NCI-H1105 treated with DMSO at 0.1 percent for 48 hours (cell line): ENCODE data around the gene PHACTR2.
"Not testable (repeated sequence)": the region's sequence is repeated elsewhere in the genome, so short reads cannot be mapped to it uniquely, and the experiment has no call there.

Experiments used
- DNase-seq: peaks from one replicate; lab custom pipeline; 2025; lab: John Stamatoyannopoulos, UW

The PHACTR2 gene

DNA sequence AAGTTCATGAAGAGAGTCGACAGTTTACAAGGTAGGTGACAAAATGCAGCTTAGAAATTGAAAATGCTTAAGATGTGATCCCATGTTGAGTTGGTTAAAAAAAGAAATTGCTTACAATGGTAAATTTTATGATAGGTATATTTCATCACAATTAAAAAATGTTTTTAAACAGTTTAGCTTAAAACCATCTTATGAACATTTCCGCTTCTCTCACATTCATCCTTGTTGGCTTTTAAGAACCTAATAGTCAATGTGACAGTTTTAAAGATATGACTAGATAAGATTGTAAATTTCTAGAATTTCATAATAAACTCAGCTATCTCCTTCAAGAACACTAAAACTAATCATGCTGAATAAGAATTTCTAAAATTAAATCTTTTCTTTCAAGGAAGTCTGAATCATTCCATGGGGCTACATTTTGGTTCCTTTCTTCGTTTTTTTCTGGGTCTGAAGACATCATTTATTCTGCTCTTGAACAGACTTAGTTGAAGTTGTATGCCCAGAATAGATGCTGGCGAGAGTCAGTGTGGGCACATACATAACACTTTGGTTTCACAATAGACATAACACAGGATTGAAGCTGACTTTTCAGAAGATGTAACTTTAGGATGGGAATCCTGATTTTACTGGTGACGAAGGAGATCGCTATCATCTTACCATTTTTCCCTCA is 129.5 kb downstream of the PHACTR2 start:
- no peak for DNase-seq

DNA sequence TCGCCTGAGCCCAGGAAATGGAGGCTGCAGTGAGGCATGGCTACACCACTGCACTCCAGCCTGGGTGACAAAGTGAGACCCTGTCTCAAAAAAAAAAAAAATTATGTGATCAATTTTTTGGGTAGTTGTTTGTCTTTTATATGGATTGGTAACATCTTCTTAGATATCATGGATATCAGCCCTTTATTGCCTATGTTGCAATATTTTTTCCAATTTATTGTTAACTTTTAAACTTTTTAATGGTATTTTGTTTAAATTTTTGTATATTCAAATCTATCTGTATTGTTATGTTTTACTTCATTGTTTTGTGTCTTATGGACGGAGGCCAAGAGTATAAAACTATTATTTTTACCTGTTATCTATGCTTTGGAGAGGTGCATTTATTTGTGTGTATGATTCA is 133.0 kb downstream of the PHACTR2 start:
- DNase-seq: no peak

DNA sequence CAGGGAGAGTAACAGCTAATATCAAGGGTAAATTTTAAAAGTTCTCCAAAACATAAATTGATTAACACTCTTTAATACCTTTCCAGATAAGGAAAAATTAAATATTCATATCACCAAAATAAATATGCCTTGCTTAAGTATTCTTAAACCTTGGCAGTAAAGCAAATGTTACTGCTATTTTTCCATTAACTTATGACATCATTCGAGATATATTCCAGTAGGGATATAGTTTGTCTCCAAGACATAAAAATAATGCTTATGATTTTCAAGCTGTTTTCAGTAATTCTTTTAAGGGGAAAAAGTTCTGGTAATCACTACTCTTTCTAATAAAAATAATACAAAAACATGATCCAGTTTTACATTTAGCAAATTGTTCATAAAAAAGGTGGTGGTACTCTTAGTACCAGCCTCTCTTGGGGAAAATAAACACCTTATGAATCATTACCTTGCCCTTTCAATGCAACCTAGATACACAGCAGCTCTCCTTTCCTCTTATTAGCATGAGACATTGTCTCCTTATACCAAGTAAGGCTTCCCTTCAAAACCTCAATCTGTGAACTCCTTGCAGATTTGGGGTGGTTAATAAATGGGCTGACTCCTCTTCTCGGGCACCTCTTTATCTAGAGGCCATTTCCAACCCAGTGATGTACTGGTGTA is 133.9 kb downstream of the PHACTR2 start:
- no peak for DNase-seq

GRCh38 chr6:143817621-143818020 is 139.9 kb downstream of the PHACTR2 start:
- DNase-seq: no peak

DNA sequence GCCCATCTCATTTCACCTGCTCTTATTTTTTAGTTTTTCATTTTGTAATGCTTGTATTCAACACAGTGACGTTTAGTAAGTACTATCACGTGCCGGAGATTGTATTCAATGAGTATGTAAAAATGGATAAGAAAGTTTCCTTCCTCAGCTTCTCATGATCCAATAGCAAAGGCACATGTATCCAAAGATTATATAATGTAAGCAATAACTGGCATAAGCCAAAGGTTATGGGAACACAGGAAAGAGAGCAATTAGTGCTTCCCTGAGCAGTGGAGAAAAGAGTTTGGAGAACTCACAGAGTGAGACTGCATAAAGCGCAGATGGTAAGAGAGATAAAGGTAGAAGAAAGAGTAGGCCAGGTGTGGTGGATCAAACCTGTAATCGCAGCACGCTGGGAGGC is 143.6 kb downstream of the PHACTR2 start:
- no peak for DNase-seq

DNA sequence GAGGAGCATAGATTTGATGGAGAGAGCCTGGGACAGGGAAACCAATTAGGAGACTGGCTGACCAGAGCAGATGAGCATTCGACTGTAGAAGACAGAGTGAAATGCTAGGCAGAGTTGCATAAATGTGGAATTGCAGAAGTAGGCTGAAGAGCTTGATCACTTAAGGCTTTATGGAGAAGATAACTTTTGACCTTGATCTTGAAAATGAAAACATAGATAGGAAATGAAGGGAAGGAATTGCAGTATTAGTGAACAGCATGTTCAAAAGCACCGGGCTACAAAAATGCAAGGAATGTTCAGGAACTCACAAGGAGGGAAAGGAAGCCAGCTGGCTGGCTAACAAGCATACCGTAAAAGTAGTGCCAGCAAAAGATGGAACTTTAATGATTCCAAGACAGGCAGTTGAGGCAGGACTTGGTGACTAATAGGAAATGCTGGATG is 144.8 kb downstream of the PHACTR2 start:
- no peak for DNase-seq

DNA sequence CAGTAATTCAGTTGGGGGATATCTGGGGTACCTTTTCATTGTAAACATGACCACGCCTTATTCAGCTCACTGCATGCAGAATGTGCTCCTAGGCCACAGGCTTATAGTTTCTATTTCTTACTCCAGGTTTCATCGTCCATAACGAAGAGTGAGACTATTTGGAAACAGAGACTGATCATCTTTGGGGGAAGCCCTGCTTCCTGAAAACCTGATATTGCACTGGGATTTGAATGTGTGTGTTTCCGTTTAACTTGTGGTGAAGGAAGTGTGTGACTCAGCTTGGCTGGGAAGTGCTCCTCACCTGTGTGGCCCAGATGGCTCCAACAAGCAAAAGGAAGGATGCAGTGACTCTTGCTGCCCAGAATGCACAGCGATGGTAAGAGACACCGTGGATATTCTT is 145.8 kb downstream of the PHACTR2 start:
- no peak for DNase-seq

DNA sequence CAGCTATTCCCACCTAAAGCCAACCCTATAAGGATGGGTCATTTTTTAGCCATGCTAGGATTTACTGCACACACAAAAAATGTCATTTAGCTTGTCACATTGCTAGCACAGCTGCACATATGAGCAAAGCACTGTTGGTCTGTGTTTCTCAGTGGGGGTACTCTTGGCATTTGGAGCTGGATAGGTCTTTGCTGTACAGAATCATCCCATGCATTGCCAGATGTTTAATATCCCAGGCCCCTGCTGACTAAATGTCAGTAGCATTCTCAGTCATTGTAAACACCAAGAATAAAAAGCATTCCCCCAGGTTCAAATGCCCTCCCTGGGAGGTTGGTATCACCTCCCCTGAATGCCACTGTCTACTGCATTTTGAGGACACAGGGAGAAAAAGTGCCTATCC is 150.8 kb downstream of the PHACTR2 start:
- DNase-seq: no peak

DNA sequence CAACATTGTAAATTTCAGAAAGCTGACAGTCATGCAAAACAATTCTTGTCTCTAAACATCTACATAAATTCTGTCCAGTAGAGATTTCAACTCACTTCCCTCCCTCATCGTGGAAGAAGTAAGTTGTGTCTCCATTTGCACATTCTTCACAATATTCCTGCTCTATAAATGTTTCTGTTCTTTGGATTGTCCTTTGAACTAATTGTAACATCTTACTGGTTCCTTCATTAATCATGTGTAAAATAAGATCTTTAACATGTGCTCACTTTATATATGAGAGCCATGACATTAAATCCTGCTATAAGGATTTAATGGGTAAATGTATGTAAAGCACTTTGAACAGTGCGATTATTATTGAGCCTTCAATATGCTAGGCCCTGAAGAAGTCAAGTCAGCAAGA is 158.4 kb downstream of the PHACTR2 start:
- DNase-seq: no peak

DNA sequence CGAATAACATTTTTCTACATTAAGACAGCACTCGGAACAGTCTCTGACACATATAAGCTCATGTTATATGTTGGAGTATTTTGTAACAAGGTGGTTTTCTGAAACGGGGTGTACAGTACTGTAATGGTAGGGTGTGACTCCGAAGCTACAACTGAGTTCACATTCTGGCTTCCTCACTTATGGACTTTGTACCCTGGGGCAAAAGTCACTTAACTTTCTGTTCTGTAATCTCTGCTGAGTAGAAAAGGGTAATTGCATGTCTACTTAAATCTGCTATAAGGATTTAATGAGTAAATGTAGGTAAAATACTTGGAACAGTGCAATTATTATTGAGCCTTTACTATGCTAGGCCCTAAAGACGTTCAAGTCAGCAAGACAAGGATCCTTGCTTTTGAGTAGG is 160.6 kb downstream of the PHACTR2 start:
- DNase-seq: no peak

DNA sequence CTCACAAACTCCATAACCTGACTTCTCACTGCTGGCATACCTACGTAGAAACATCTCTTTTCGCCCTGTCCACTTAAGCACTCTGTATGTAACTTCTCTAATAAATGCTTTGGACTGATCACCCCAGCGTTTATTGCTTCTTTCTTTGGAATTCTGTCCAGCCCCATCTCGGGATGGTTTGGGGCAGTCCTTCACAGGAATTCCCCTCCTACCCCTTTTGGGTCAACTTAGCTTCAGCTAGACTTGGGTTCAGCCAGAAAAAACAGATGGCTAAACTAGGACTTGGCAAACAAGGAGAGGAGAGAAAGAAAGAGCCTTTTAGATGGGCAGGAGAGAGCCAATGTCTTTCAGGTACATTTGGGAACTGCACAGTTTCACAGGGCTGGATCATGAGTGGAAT is 161.4 kb downstream of the PHACTR2 start:
- no peak for DNase-seq

GRCh38 chr6:143840595-143841265 is 163.0 kb downstream of the PHACTR2 start:
- no peak for DNase-seq

GRCh38 chr6:143842461-143842901 is 164.7 kb downstream of the PHACTR2 start:
- no peak for DNase-seq

GRCh38 chr6:143842902-143843676 is 165.3 kb downstream of the PHACTR2 start, which contains the start of gene LTV1:
LTV1 (plus strand) TSS chr6:143843338; CDS start chr6:143843478, 140 bp downstream.
- DNase-seq: peak; percentile 96

GRCh38 chr6:143843677-143843999 is 165.9 kb downstream of the PHACTR2 start:
- DNase-seq: no peak

- DNase-seq: no peak
Measured at GRCh38 chr6:143844006-143844405, 166.2 kb downstream of the PHACTR2 start.

- no peak for DNase-seq
Measured at GRCh38 chr6:143845033-143845432, 167.3 kb downstream of the PHACTR2 start.

DNA sequence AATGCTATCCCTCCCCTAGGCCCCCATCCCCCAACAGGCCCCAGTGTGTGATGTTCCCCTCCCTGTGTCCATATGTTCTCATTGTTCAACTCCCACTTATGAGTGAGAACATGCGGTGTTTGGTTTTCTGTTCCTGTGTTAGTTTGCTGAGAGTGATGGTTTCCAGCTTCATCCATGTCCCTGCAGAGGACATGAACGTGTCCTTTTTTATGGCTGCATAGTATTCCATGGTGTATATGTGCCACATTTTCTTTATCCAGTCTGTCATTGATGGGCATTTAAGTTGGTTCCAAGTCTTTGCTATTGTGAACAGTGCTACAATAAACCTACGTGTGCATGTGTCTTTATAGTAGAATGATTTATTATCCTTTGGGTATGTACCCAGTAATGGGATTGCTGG is 173.9 kb downstream of the PHACTR2 start:
- not testable (repeated sequence) for DNase-seq

DNA sequence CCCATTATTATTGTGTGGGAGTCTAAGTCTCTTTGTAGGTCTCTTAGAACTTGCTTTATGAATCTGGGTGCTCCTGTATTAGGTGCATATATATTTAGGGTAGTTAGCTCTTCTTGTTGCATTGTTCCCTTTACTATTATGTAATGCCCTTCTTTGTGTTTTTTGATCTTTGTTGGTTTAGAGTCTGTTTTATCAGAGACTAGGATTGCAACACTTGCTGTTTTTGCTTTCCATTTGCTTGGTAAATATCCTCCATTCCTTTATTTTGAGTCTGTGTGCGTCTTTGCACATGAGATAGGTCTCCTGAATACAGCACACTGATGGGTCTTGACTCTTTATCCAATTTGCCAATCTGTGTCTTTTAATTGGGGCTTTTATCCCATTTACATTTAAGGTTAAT is 177.3 kb downstream of the PHACTR2 start:
- not testable (repeated sequence) for DNase-seq

GRCh38 chr6:143856762-143857161 is 179.0 kb downstream of the PHACTR2 start:
- DNase-seq: not testable (repeated sequence)

DNA sequence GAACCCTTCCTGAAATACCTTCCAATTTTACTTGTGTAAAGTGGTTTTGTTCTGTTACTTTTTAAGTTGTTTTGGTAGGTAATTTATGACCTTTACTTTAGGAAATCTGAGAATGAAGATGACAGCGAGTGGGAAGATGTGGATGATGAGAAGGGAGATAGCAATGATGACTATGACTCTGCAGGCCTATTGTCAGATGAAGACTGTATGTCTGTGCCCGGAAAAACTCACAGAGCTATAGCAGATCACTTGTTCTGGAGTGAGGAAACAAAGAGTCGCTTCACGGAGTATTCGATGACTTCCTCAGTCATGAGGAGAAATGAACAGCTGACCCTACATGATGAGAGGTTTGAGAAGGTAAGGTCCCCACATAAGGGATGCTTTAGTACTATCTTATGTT is 179.9 kb downstream of the PHACTR2 start:
- no peak for DNase-seq

- DNase-seq: no peak
Measured at GRCh38 chr6:143859891-143860660, 182.3 kb downstream of the PHACTR2 start.
